Chondrocyte (in vitro differentiated cells): ENCODE data around the gene THBS2. TPM values are rescaled to one million over a fixed set of nuclear protein-coding genes. Genes with fewer than 3 reads are reported as not detected.

Experiments
- DNase-seq: peaks from one replicate; pipeline ENCODE4 v3.0.0; 2021; ENCODE audit warnings: mixed read lengths, low spot score
- H3K27ac Mint-ChIP-seq: one replicate; pipeline ENCODE4 v1.8.0; 2021; ENCODE audit warnings: mild to moderate bottlenecking, moderate library complexity, mixed read lengths; ENCODE audit not compliant: unreplicated experiment
- H3K27me3 Mint-ChIP-seq: 2 replicates; pipeline ENCODE4 v1.8.0; 2021; ENCODE audit warnings: low read depth, mixed read lengths
- H3K36me3 Mint-ChIP-seq: 2 replicates; pipeline ENCODE4 v1.8.0; 2021; ENCODE audit warnings: low read depth, mixed read lengths
- H3K4me1 Mint-ChIP-seq: 2 replicates; pipeline ENCODE4 v1.8.0; 2021; ENCODE audit warnings: low read depth, mild to moderate bottlenecking, mixed read lengths
- H3K4me3 Mint-ChIP-seq: one replicate; pipeline ENCODE4 v1.8.0; 2021; ENCODE audit warnings: mild to moderate bottlenecking, moderate library complexity, mixed read lengths; ENCODE audit not compliant: unreplicated experiment
- H3K9me3 Mint-ChIP-seq: 2 replicates; pipeline ENCODE4 v1.8.0; 2021; ENCODE audit warnings: low read depth, mixed read lengths
- total RNA-seq: library from RNA; stranded (reverse); gene quantifications from 3 replicates; pipeline ENCODE4 v1.2.1, GENCODE V29; 2021
- TF ChIP-seq, protein P1 (sequence below): fragments of 200-600 bp; sonication (generic); IDR thresholded peaks from 2 replicates; pipeline ENCODE4 v1.5.0; 2021; ENCODE audit warnings: antibody characterized with exemption, mild to moderate bottlenecking, moderate library complexity

Gene THBS2
- total RNA-seq, 1 donor from 2014 or later = 1,285 TPM

DNA sequence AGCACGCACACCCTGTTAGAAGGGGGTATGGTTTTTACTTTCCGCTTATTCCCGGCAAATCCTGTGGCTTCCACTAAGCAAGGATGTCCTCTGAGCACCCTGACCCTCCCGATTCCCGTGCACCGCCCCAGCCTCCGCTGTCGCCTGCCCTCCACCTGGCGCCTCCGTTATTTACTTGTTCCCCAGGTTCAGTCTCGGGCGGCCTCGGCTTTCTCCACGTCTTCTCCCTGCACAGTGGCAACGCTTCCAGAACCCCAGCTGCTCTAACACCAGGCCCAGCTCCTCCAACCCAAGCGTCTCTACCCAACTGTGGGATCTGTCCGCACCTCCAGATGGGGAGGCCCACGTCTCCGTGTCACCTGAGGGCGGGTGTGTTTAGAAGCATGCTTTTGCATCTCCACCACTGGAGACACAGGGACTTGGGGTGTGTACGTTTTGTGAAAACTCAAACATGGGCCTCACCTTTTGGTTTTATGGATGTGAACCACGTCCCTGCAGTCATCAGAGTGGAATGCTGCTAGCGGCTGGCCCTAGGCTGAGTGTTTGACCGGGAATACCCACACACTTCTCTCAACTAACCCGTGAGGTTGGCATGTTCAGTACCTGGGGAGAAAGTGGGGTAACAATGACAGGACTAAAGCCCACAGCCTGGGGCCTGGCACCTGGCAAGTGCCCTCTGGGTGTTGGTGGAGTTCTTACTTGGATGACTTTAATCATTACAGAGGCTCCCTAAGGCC, 79.9 kb downstream of the THBS2 start:
- H3K4me3 Mint-ChIP-seq = no peak overlapping the region
- TF ChIP-seq, protein P1, sequence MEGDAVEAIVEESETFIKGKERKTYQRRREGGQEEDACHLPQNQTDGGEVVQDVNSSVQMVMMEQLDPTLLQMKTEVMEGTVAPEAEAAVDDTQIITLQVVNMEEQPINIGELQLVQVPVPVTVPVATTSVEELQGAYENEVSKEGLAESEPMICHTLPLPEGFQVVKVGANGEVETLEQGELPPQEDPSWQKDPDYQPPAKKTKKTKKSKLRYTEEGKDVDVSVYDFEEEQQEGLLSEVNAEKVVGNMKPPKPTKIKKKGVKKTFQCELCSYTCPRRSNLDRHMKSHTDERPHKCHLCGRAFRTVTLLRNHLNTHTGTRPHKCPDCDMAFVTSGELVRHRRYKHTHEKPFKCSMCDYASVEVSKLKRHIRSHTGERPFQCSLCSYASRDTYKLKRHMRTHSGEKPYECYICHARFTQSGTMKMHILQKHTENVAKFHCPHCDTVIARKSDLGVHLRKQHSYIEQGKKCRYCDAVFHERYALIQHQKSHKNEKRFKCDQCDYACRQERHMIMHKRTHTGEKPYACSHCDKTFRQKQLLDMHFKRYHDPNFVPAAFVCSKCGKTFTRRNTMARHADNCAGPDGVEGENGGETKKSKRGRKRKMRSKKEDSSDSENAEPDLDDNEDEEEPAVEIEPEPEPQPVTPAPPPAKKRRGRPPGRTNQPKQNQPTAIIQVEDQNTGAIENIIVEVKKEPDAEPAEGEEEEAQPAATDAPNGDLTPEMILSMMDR = no peak
- peaks cover 78% of the 10 kb centered on the region for H3K4me1 Mint-ChIP-seq
- H3K27ac Mint-ChIP-seq = peak overlapping the region; percentile 92
- H3K9me3 Mint-ChIP-seq = peaks cover 2% of the 10 kb centered on the region
- H3K36me3 Mint-ChIP-seq = peaks cover 23% of the 10 kb centered on the region
- H3K27me3 Mint-ChIP-seq = no peaks in the 10 kb centered on the region
- DNase-seq = no peak

GRCh38 chr6:169172946-169173345, 80.7 kb downstream of the THBS2 start:
- H3K4me3 Mint-ChIP-seq = no peak overlapping the region
- no peak for DNase-seq

DNA sequence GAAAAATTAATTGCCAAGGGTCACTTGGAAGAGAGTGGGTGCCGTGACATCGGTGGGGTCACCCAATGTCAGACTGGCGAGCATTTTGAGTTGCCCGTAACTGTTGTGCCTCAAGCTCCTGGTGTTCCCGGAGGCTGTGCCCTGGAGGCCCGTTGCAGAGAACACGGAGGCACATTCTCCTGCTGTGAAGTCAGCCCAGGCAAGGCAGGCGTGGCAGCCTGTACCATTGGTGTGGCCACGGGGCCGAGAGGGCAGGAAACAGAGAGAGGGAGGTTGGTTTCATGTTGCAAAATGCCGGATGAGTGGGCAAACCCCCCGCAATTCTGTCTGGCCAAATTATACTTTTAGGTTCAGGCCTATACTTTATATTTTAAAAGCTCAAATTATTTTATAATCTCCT, 81.2 kb downstream of the THBS2 start:
- TF ChIP-seq, protein P1 = no peak
- no peaks in the 10 kb centered on the region for H3K27me3 Mint-ChIP-seq
- peak overlapping the region; percentile 92 for H3K27ac Mint-ChIP-seq
- peaks cover under 1% of the 10 kb centered on the region for H3K9me3 Mint-ChIP-seq
- no peak for DNase-seq
- H3K4me1 Mint-ChIP-seq = peaks cover 77% of the 10 kb centered on the region
- no peak overlapping the region for H3K4me3 Mint-ChIP-seq
- H3K36me3 Mint-ChIP-seq = peaks cover 25% of the 10 kb centered on the region

More at GRCh38 chr6:169172946-169173345, 80.7 kb downstream of the THBS2 start:
- TF ChIP-seq, protein P1 = no peak
- H3K36me3 Mint-ChIP-seq = peaks cover 25% of the 10 kb centered on the region
- H3K4me1 Mint-ChIP-seq = peaks cover 78% of the 10 kb centered on the region
- H3K27ac Mint-ChIP-seq = peak overlapping the region; percentile 92
- no peaks in the 10 kb centered on the region for H3K27me3 Mint-ChIP-seq
- H3K9me3 Mint-ChIP-seq = peaks cover 2% of the 10 kb centered on the region

DNA sequence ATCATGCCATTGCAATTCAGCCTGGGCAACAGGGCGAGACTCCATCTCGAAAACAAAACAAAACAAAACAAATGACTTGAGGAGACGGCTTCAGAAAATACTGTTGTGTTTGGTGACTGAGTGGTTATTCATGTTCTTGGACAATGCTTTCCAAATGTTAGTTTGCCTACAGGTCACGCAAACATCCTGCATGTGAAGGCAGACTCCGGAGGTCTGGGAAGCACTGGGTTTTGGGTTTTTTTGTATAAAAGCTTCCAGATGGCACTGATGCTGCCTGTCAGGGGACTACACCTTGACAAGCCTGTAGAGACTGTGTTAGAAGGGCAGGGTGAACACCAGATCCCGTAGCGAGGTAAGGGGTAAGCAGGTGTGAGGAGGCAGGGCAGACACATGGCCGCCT, 81.7 kb downstream of the THBS2 start:
- H3K36me3 Mint-ChIP-seq = peaks cover 24% of the 10 kb centered on the region
- H3K4me3 Mint-ChIP-seq = no peak overlapping the region
- H3K4me1 Mint-ChIP-seq = peaks cover 72% of the 10 kb centered on the region
- no peaks in the 10 kb centered on the region for H3K27me3 Mint-ChIP-seq
- no peaks in the 10 kb centered on the region for H3K9me3 Mint-ChIP-seq
- TF ChIP-seq, protein P1 = no peak
- peak overlapping the region; percentile 92 for H3K27ac Mint-ChIP-seq
- no peak for DNase-seq

DNA sequence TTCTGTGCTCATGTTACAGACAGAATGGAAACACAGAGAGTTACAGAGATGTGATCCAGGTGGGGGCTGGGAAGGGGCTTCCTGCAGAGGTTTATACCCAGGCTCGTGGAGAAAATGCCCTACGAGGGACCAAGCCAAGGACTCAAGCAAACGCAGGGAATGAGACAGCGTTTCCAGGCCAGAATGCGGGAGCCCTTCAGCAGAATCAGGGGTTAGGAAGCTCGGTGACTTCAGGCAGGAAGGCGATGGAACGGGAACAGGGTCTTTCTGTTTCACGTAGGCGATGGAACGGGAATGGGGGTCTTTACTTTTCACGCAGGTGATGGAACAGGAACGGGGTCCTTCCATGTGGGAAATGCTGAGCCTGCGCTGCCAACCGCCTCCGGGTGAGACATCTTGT, 82.6 kb downstream of the THBS2 start:
- H3K27ac Mint-ChIP-seq = no peak overlapping the region

More for the DNA sequence above, 82.6 kb downstream of the THBS2 start:
- TF ChIP-seq, protein P1 = no peak
- peaks cover 30% of the 10 kb centered on the region for H3K36me3 Mint-ChIP-seq
- H3K27me3 Mint-ChIP-seq = no peaks in the 10 kb centered on the region
- H3K4me3 Mint-ChIP-seq = no peak overlapping the region
- no peaks in the 10 kb centered on the region for H3K9me3 Mint-ChIP-seq
- peaks cover 73% of the 10 kb centered on the region for H3K4me1 Mint-ChIP-seq
- no peak for DNase-seq
